HEK293 (cell line): ENCODE data around the gene FNDC3A.

Experiments
- ZNF549 ChIP-seq: fragments of 450-650 bp; IDR thresholded peaks from 2 replicates; pipeline ENCODE4 v1.5.1; 2018; ENCODE audit warnings: missing biosample characterization, missing genetic modification characterization, mild to moderate bottlenecking, inconsistent platforms, moderate library complexity
- ZNF792 ChIP-seq: fragments of 450-650 bp; formaldehyde crosslinking; IDR thresholded peaks from 2 replicates; pipeline ENCODE4 v1.5.1; 2016; ENCODE audit warnings: missing biosample characterization, missing genetic modification characterization
- TF ChIP-seq, protein P1 (sequence below): fragments of 450-650 bp; formaldehyde crosslinking; IDR thresholded peaks from 2 replicates; pipeline ENCODE4 v1.5.1; 2016; ENCODE audit warnings: missing biosample characterization, missing genetic modification characterization, borderline replicate concordance

- TF ChIP-seq ZNF792 (tag by site-specific recombination) (no peak), ZNF549 (no peak)
- TF ChIP-seq, protein P1, sequence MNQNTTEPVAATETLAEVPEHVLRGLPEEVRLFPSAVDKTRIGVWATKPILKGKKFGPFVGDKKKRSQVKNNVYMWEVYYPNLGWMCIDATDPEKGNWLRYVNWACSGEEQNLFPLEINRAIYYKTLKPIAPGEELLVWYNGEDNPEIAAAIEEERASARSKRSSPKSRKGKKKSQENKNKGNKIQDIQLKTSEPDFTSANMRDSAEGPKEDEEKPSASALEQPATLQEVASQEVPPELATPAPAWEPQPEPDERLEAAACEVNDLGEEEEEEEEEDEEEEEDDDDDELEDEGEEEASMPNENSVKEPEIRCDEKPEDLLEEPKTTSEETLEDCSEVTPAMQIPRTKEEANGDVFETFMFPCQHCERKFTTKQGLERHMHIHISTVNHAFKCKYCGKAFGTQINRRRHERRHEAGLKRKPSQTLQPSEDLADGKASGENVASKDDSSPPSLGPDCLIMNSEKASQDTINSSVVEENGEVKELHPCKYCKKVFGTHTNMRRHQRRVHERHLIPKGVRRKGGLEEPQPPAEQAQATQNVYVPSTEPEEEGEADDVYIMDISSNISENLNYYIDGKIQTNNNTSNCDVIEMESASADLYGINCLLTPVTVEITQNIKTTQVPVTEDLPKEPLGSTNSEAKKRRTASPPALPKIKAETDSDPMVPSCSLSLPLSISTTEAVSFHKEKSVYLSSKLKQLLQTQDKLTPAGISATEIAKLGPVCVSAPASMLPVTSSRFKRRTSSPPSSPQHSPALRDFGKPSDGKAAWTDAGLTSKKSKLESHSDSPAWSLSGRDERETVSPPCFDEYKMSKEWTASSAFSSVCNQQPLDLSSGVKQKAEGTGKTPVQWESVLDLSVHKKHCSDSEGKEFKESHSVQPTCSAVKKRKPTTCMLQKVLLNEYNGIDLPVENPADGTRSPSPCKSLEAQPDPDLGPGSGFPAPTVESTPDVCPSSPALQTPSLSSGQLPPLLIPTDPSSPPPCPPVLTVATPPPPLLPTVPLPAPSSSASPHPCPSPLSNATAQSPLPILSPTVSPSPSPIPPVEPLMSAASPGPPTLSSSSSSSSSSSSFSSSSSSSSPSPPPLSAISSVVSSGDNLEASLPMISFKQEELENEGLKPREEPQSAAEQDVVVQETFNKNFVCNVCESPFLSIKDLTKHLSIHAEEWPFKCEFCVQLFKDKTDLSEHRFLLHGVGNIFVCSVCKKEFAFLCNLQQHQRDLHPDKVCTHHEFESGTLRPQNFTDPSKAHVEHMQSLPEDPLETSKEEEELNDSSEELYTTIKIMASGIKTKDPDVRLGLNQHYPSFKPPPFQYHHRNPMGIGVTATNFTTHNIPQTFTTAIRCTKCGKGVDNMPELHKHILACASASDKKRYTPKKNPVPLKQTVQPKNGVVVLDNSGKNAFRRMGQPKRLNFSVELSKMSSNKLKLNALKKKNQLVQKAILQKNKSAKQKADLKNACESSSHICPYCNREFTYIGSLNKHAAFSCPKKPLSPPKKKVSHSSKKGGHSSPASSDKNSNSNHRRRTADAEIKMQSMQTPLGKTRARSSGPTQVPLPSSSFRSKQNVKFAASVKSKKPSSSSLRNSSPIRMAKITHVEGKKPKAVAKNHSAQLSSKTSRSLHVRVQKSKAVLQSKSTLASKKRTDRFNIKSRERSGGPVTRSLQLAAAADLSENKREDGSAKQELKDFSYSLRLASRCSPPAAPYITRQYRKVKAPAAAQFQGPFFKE (tag by site-specific recombination): no peak
These were observed 81.5 kb downstream of the FNDC3A start for GRCh38 chr13:49057176-49057575.
